GM10248 (cell line): Measurements from ENCODE around the gene GFI1B.
"Not testable (repeated sequence)": the region's sequence is repeated elsewhere in the genome, so short reads cannot be mapped to it uniquely, and the experiment has no call there.

Source experiments
- CTCF ChIA-PET: fragments of 300-600 bp; sonication (Branson Sonifier 250); formaldehyde crosslinking; extraction: SDS; loops from one replicate; lab custom pipeline; 2021; ENCODE audit warnings: antibody characterized with exemption; lab: Yijun Ruan, JAX
- POLR2A ChIA-PET: fragments of 350-650 bp; sonication (Branson Sonifier 250); formaldehyde crosslinking; extraction: SDS; loops from one replicate; lab custom pipeline; 2020; ENCODE audit warnings: antibody characterized with exemption; lab: Yijun Ruan, JAX
- DNase-seq: peaks from one replicate; pipeline ENCODE4 v3.0.0; 2012; ENCODE audit errors: extremely low spot score
- CTCF ChIP-seq: IDR thresholded peaks from 2 replicates; pipeline ENCODE4 v1.5.1; 2012; ENCODE audit warnings: mild to moderate bottlenecking, low read depth; ENCODE audit errors: extremely low read depth, missing control alignments, control extremely low read depth

GFI1B gene

GRCh38 chr9:132989014-132989310 is 10.5 kb downstream of the GFI1B start:
- no peak for TF ChIP-seq CTCF
- ChIA-PET CTCF (interaction anchor here (0.8 to 2.2 kb wide), 2 partner anchors 11 to 88 kb away, joined by 3 to 11 read pairs; partner anchors contain the start of gene GFI1B), POLR2A (no interaction called here)
- peak; percentile 10 for DNase-seq

- ChIA-PET POLR2A (no interaction called here), CTCF (no interaction called here)
- no peak for TF ChIP-seq CTCF
- DNase-seq: no peak
Observed at GRCh38 chr9:132989414-132989996, 11.0 kb downstream of the GFI1B start.

GRCh38 chr9:132989998-132990557 is 11.6 kb downstream of the GFI1B start:
- DNase-seq, POLR2A ChIA-PET: not testable (repeated sequence)
- CTCF ChIA-PET: interaction anchor here (3.5 kb wide), 1 partner anchor 13 kb away, joined by 15 read pairs; the partner anchor contains the start of gene GFI1B

GRCh38 chr9:132990781-132991180 is 12.3 kb downstream of the GFI1B start:
- ChIA-PET CTCF (interaction anchor here (0.8 to 3.5 kb wide), 4 partner anchors 9 to 31 kb away, joined by 3 to 15 read pairs (median 4); partner anchors contain the start of gene GFI1B), POLR2A (no interaction called here)
- DNase-seq: no peak
- TF ChIP-seq CTCF: no peak

- CTCF ChIA-PET: interaction anchor here (0.8 to 3.5 kb wide), 4 partner anchors 10 to 30 kb away, joined by 3 to 15 read pairs (median 4); partner anchors contain the start of gene GFI1B
- DNase-seq: no peak
- no peak for TF ChIP-seq CTCF
- POLR2A ChIA-PET: no interaction called here
Observed at GRCh38 chr9:132991351-132992300, 13.1 kb downstream of the GFI1B start.

- no peak for DNase-seq
- ChIA-PET POLR2A (no interaction called here), CTCF (interaction anchor here (1.2 to 3.5 kb wide), 2 partner anchors 16 to 29 kb away, joined by 3 to 15 read pairs; partner anchors contain the start of gene GFI1B)
- TF ChIP-seq CTCF: no peak
Observed at GRCh38 chr9:132993511-132993939, 15.0 kb downstream of the GFI1B start.
